ENCODE data around the gene SERPINA12. TPM values are rescaled to one million over a fixed set of nuclear protein-coding genes. Genes with fewer than 3 reads are reported as not detected.

Gene SERPINA12
- total RNA-seq, 1 experiment from 2014 or later, result not detected

DNA sequence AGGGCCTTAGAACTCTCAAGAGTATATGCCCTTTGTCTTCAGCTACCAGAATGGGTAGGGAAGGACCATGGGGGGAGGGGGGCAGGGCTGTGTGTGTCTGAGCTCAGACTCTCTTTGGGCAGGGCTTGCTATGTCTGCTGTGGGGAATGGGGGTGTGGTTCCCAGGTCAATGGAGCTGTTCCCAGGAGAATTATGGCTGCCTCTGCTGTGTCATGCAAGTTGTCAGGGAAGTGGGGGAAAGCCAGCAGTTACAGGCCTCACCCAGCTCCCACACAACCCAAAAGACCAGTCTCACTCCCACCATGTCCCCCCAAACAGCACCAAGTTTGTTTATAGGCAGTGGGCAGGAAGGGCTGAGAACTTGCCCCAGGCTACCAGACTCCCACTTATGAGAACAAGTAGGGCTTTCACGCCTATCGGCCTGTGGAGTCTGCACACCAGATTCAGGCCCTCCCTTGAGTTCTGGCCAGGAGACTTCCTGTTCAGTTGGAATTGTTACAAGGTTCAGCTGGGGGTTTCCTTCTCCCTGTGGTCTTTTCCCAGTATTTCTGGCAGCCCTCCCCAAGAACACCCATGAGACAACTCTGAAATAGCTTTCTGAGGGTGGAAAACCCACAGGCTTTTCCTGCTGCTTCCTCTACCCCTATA is 50.6 kb downstream of the SERPINA12 start:
- Histone ChIP-seq H3K27me3 (ENCODE audit: insufficient read depth, low read length) (peaks cover 8% of the 10 kb centered on the region; the same call in 1 of the 2 replicates), H3K4me1 (ENCODE audit: control insufficient read depth in 1 of 2, insufficient read depth in 2 of 2, low read length in 2 of 2) (no peaks in the 10 kb centered on the region), H3K9me2 (ENCODE audit: insufficient read depth) (no peaks in the 10 kb centered on the region), H3K36me3 (ENCODE audit: control insufficient read depth in 1 of 2, insufficient read depth in 2 of 2, low read length in 2 of 2) (no peaks in the 10 kb centered on the region), H3K4me3 (replicated peaks in 1 of 2; ENCODE audit: low read depth in 1 of 2, low read length in 2 of 2) (no peak overlapping the region), H3K4me2 (ENCODE audit: low read length) (no peak overlapping the region), H3K9me3 (ENCODE audit: control insufficient read depth in 1 of 2, insufficient read depth in 1 of 2, low read depth in 1 of 2, low read length in 2 of 2) (no peaks in the 10 kb centered on the region), H2AFZ (ENCODE audit: low read depth, low read length, poor library complexity, severe bottlenecking) (no peak overlapping the region), H4K20me1 (ENCODE audit: insufficient read depth) (no peaks in the 10 kb centered on the region), H3K27ac (ENCODE audit: low read depth, low read length) (no peak overlapping the region), H3K9ac (ENCODE audit: low read length) (no peak overlapping the region), H3K79me2 (ENCODE audit: insufficient read depth, low read length) (no peaks in the 10 kb centered on the region)
- DNase-seq (ENCODE audit: low read depth, low spot score) (no peak), ATAC-seq (no peak)
- RAD21 ChIA-PET (ENCODE audit: low non-redundant PET in 1 of 2, low total read pairs in 2 of 2, uncharacterized antibody in 2 of 2, unreplicated experiment in 2 of 2), result no interaction called here
- no TSS peak for BruUV-seq (replicated peaks)
- intact Hi-C loops (cut with micrococcal nuclease), result no loop called here
- CTCF ChIA-PET, result interaction anchor here (1.1 kb wide), 1 partner anchor 28 kb away, joined by 3 read pairs; no protein-coding TSS in a partner anchor
- no peak for TF ChIP-seq SP1 (IDR thresholded peaks at IDR 0.05; ENCODE audit: low read depth)
- no peak for TF ChIP-seq EGR1 (IDR thresholded peaks at IDR 0.05; ENCODE audit: low read depth)
- TF ChIP-seq, protein P1, sequence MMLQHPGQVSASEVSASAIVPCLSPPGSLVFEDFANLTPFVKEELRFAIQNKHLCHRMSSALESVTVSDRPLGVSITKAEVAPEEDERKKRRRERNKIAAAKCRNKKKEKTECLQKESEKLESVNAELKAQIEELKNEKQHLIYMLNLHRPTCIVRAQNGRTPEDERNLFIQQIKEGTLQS (IDR thresholded peaks at IDR 0.05), result no peak
- no peak for TF ChIP-seq CEBPB (IDR thresholded peaks at IDR 0.05; ENCODE audit: low read depth)
- no peak for TF ChIP-seq JUND (IDR thresholded peaks at IDR 0.05)
- TF ChIP-seq, protein P2, sequence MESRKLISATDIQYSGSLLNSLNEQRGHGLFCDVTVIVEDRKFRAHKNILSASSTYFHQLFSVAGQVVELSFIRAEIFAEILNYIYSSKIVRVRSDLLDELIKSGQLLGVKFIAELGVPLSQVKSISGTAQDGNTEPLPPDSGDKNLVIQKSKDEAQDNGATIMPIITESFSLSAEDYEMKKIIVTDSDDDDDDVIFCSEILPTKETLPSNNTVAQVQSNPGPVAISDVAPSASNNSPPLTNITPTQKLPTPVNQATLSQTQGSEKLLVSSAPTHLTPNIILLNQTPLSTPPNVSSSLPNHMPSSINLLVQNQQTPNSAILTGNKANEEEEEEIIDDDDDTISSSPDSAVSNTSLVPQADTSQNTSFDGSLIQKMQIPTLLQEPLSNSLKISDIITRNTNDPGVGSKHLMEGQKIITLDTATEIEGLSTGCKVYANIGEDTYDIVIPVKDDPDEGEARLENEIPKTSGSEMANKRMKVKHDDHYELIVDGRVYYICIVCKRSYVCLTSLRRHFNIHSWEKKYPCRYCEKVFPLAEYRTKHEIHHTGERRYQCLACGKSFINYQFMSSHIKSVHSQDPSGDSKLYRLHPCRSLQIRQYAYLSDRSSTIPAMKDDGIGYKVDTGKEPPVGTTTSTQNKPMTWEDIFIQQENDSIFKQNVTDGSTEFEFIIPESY (IDR thresholded peaks at IDR 0.05; ENCODE audit: extremely low read depth, insufficient replicate concordance, low read length), result no peak
- TF ChIP-seq ZFX (IDR thresholded peaks at IDR 0.05), result no peak
- TF ChIP-seq CBX3 (IDR thresholded peaks at IDR 0.05; ENCODE audit: low read depth), result no peak
- TF ChIP-seq RAD21 (IDR thresholded peaks at IDR 0.05; ENCODE audit: low read depth), result no peak
- no peak for TF ChIP-seq TCF7L2 (IDR thresholded peaks at IDR 0.05; ENCODE audit: borderline replicate concordance, extremely low read depth, insufficient read depth, insufficient read length)
- no peak for TF ChIP-seq POLR2AphosphoS5 (IDR thresholded peaks at IDR 0.05; ENCODE audit: low read depth, low read length)
- POLR2A ChIA-PET, result no interaction called here

Data from HCT116 (cell line).